SK-N-SH (cell line): ENCODE data around the gene PLCB1.

ENCODE experiments used
- CTCF ChIP-seq: fragments of 200-600 bp; sonication (generic); IDR thresholded peaks from 2 replicates; pipeline ENCODE4 v1.6.1; 2017; ENCODE audit warnings: antibody characterized with exemption, mild to moderate bottlenecking, moderate library complexity
- ELF1 ChIP-seq: IDR thresholded peaks from 2 replicates; pipeline ENCODE4 v1.4.0; 2012
- EZH2phosphoT487 ChIP-seq: fragments of 200-600 bp; sonication (generic); IDR thresholded peaks from 2 replicates; pipeline ENCODE4 v1.6.1; 2017; ENCODE audit warnings: low read depth, mixed run types, mild to moderate bottlenecking, antibody characterized with exemption, moderate library complexity, borderline replicate concordance
- GABPA ChIP-seq: IDR thresholded peaks from 2 replicates; pipeline ENCODE4 v1.4.0; 2012; ENCODE audit warnings: low read depth, mild to moderate bottlenecking
- POLR2AphosphoS5 ChIP-seq: IDR thresholded peaks from 2 replicates; pipeline ENCODE4 v1.6.1; 2012; ENCODE audit warnings: low read depth, low read length
- TF ChIP-seq, protein P1 (sequence below): fragments of 150-350 bp; IDR thresholded peaks from 2 replicates; pipeline ENCODE4 v1.6.1; 2017; ENCODE audit warnings: antibody characterized with exemption, low read length, low read depth, borderline replicate concordance

DNA sequence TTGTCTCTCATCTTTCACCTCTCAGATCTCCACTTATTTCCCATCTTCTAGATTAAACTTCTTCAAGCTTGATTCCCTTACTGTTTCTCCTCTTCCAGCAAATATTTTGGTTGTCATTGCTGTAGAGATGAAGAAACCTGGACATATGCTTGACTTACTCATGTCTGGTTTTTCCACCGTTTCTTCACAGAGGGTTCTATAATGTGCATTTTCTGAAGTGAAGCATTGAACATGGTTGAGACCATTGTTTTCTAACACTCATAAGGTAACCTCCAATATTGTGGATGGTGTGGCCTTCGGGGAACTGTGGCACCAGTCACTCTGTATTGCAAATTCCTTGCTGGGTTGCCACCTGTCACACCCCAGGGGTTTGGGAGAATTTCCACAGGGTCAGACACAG is 237.2 kb downstream of the PLCB1 start:
- TF ChIP-seq EZH2phosphoT487 (no peak), GABPA (no peak), POLR2AphosphoS5 (no peak), CTCF (no peak), ELF1 (no peak)
- TF ChIP-seq, protein P1, sequence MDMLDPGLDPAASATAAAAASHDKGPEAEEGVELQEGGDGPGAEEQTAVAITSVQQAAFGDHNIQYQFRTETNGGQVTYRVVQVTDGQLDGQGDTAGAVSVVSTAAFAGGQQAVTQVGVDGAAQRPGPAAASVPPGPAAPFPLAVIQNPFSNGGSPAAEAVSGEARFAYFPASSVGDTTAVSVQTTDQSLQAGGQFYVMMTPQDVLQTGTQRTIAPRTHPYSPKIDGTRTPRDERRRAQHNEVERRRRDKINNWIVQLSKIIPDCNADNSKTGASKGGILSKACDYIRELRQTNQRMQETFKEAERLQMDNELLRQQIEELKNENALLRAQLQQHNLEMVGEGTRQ = no peak
